ENCODE measurements around the gene IL16.

- TF ChIP-seq POLR2A (IDR thresholded peaks at IDR 0.05) (no peak), CTCF (IDR thresholded peaks at IDR 0.05) (no peak)
These were observed 67.6 kb downstream of the IL16 start for GRCh38 chr15:81264072-81264857.
